Stomach (tissue), 9 donors: ENCODE measurements around the gene WNK2. TPM values are rescaled to one million over a fixed set of nuclear protein-coding genes. Genes with fewer than 3 reads are reported as not detected.

Experiments used
- DNase-seq, 2 donors: peaks; one replicate each; pipeline versions ENCODE4 v3.0.0 to v3.0.0-alpha.2; 2013 to 2019
- H3K27ac ChIP-seq, 5 donors: fragments of 200-600 bp in 4 of 5; sonication (generic) in 4 of 5; one replicate each; pipeline ENCODE4 v1.5.1; 2013 to 2019; ENCODE audit warnings: mild to moderate bottlenecking in 1 of 5, moderate library complexity in 1 of 5
- H3K27me3 ChIP-seq, 3 donors: fragments of 200-600 bp; sonication (generic); one replicate each; pipeline ENCODE4 v1.5.1; 2017 to 2019; ENCODE audit warnings: mixed run types in 1 of 3
- H3K36me3 ChIP-seq, 4 donors: fragments of 200-600 bp; sonication (generic); 1 replicate in 3 of 4; 2 replicates in 1 of 4; pipeline ENCODE4 v1.5.1; 2016 to 2019
- H3K4me1 ChIP-seq, 4 donors: fragments of 200-600 bp; sonication (generic); one replicate each; pipeline ENCODE4 v1.5.1; 2016 to 2019
- H3K4me3 ChIP-seq, 4 donors: fragments of 200-600 bp; sonication (generic) in 3 of 4; one replicate each; pipeline ENCODE4 v1.5.1; 2016 to 2019; ENCODE audit warnings: mild to moderate bottlenecking in 1 of 4
- H3K9me3 ChIP-seq, 4 donors: fragments of 200-600 bp; sonication (generic); one replicate each; pipeline ENCODE4 v1.5.1; 2016 to 2019
- EP300 ChIP-seq: sonication (generic); formaldehyde crosslinking; IDR thresholded peaks from one replicate; pipeline ENCODE4 v1.6.1; 2017; ENCODE audit warnings: antibody characterized with exemption
- POLR2A ChIP-seq, 4 donors: fragments of 450-650 bp; IDR thresholded peaks; one replicate each; pipeline ENCODE4 v1.6.1; 2016; ENCODE audit warnings: antibody characterized with exemption in 4 of 4, control low read depth in 2 of 4, mild to moderate bottlenecking in 1 of 4, moderate library complexity in 1 of 4
- POLR2AphosphoS5 ChIP-seq, 3 donors: sonication (generic); formaldehyde crosslinking; IDR thresholded peaks; one replicate each; pipeline ENCODE4 v1.6.1; 2016; ENCODE audit warnings: antibody characterized with exemption in 3 of 3
- WGBS, 5 donors: extraction: QIAGEN DNeasy Blood & Tissue Kit in 3 of 5; methylation state at CpG; one replicate each; pipeline versions ENCODE4 v1.1.5 to v1.1.7; 2013 to 2018; 5-methylcytosine and 5-hydroxymethylcytosine counted together
- intact Hi-C: fragments of 100-400 bp; cut with DNase I; formaldehyde crosslinking; loops from one replicate; pipeline ENCODE4 v1.15.1; 2023; ENCODE audit warnings: low total_unique reads
- polyA plus RNA-seq, 3 donors: library from polyadenylated mRNA; stranded (reverse); fragments of 200-250 nt; gene quantifications; one replicate each; pipeline ENCODE4 v1.2.3, GENCODE V29; 2013
- total RNA-seq, 5 donors: library from RNA; depleted of rRNA; stranded (reverse); fragments of >200 nt; gene quantifications; one replicate each; pipeline versions ENCODE4 v1.1.0 to v1.2.3, GENCODE V29; 2014 to 2016
- TF ChIP-seq, protein P1 (sequence below), 7 experiments: fragments of 450-650 bp in 4 of 7; fragments of 200-600 bp in 3 of 7; sonication (generic) in 3 of 7; IDR thresholded peaks; one replicate each; pipeline ENCODE4 v1.5.1; 2016 to 2019; ENCODE audit warnings: antibody characterized with exemption in 7 of 7, control low read depth in 2 of 7, mild to moderate bottlenecking in 1 of 7
- donor health status: healthy with polysubstance abuse.
- donor health status: Bipolar disorder and iron deficiency.
- donor health status: healthy.

Gene WNK2
- total and polyA plus RNA-seq, 8 donors = 1.2 to 700 (median 15.9) TPM

GRCh38 chr9:93280661-93281259, 96.8 kb downstream of the WNK2 start:
- H3K4me1 ChIP-seq = no peaks in the 10 kb centered on the region
- H3K27ac ChIP-seq = no peak overlapping the region
- no peaks in the 10 kb centered on the region for H3K9me3 ChIP-seq
- H3K27me3 ChIP-seq = no peaks in the 10 kb centered on the region
- H3K36me3 ChIP-seq = peaks cover 0 to 4% (median 2%) of the 10 kb centered on the region in 4 donors
- TF ChIP-seq POLR2AphosphoS5 (IDR thresholded peaks at IDR 0.05) (no peak), POLR2A (IDR thresholded peaks at IDR 0.05) (no peak), EP300 (no peak)
- TF ChIP-seq, protein P1, sequence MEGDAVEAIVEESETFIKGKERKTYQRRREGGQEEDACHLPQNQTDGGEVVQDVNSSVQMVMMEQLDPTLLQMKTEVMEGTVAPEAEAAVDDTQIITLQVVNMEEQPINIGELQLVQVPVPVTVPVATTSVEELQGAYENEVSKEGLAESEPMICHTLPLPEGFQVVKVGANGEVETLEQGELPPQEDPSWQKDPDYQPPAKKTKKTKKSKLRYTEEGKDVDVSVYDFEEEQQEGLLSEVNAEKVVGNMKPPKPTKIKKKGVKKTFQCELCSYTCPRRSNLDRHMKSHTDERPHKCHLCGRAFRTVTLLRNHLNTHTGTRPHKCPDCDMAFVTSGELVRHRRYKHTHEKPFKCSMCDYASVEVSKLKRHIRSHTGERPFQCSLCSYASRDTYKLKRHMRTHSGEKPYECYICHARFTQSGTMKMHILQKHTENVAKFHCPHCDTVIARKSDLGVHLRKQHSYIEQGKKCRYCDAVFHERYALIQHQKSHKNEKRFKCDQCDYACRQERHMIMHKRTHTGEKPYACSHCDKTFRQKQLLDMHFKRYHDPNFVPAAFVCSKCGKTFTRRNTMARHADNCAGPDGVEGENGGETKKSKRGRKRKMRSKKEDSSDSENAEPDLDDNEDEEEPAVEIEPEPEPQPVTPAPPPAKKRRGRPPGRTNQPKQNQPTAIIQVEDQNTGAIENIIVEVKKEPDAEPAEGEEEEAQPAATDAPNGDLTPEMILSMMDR (IDR thresholded peaks at IDR 0.05) = no peak
- 94 to 100% (median 97%) methylated on average over 1 of the region's 1 CpG for WGBS, 5 donors
- no peak overlapping the region for H3K4me3 ChIP-seq
- intact Hi-C loops = no loop called here
- peak in 1 of 2 donors; percentile 0 for DNase-seq

- 78 to 80% (median 78%) methylated on average over 6 of the region's 6 CpGs for WGBS, 5 donors
- Histone ChIP-seq H3K4me1 (peaks cover 0 to 7% (median 0%) of the 10 kb centered on the region in 4 donors), H3K9me3 (no peaks in the 10 kb centered on the region), H3K27ac (no peak overlapping the region), H3K4me3 (no peak overlapping the region), H3K36me3 (no peaks in the 10 kb centered on the region), H3K27me3 (no peaks in the 10 kb centered on the region)
- intact Hi-C loops = no loop called here
- no peak for TF ChIP-seq POLR2A (IDR thresholded peaks at IDR 0.05)
- no peak for TF ChIP-seq POLR2AphosphoS5 (IDR thresholded peaks at IDR 0.05)
- TF ChIP-seq, protein P1 (IDR thresholded peaks at IDR 0.05) = no peak
- no peak for DNase-seq
Observed at GRCh38 chr9:93286252-93287188, 102.6 kb downstream of the WNK2 start.

- no peak for DNase-seq
- 89 to 94% (median 91%) methylated on average over 10 of the region's 10 CpGs for WGBS, 5 donors
- H3K27me3 ChIP-seq = no peaks in the 10 kb centered on the region
- H3K4me1 ChIP-seq = peaks cover 0 to 7% (median 0%) of the 10 kb centered on the region in 4 donors
- no peaks in the 10 kb centered on the region for H3K36me3 ChIP-seq
- no peak overlapping the region for H3K4me3 ChIP-seq
- no peaks in the 10 kb centered on the region for H3K9me3 ChIP-seq
- intact Hi-C loops = no loop called here
- H3K27ac ChIP-seq = no peak overlapping the region
- no peak for TF ChIP-seq EP300
- no peak for TF ChIP-seq POLR2AphosphoS5 (IDR thresholded peaks at IDR 0.05)
- TF ChIP-seq, protein P1 (IDR thresholded peaks at IDR 0.05) = no peak
Observed at GRCh38 chr9:93287189-93287552, 103.2 kb downstream of the WNK2 start.

DNA sequence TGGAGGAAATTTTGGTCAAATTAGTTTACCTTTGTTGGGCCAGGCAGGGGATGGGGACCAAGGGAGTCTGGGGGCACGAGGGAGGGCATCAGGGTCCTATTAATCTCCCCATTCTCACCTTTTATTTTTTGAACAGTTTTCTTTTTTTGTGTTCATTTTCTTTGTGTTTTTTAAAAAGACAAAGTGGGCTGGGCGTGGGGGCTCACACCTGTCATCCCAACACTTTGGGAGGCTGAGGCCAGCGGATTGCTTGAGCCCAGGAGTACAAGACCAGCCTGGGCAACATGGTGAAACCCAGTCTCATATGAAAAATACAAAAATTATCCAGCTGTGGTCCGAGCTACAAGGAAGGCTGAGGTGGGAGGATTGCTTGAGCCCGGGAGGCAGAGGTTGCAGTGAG, 103.7 kb downstream of the WNK2 start:
- WGBS, 5 donors = 84 to 90% (median 88%) methylated on average over 5 of the region's 5 CpGs
- no peaks in the 10 kb centered on the region for H3K9me3 ChIP-seq
- no peak overlapping the region for H3K4me3 ChIP-seq
- H3K27ac ChIP-seq = no peak overlapping the region
- intact Hi-C loops = no loop called here
- no peak for DNase-seq
- peaks cover 0 to 7% (median 0%) of the 10 kb centered on the region in 4 donors for H3K4me1 ChIP-seq
- H3K36me3 ChIP-seq = peaks cover 0 to 4% (median 2%) of the 10 kb centered on the region in 4 donors
- TF ChIP-seq POLR2AphosphoS5 (IDR thresholded peaks at IDR 0.05) (no peak), EP300 (no peak), POLR2A (IDR thresholded peaks at IDR 0.05) (no peak)
- TF ChIP-seq, protein P1 (IDR thresholded peaks at IDR 0.05) = no peak
- H3K27me3 ChIP-seq = no peaks in the 10 kb centered on the region
